ENCODE measurements around the gene AAMDC. TPM values are rescaled to one million over a fixed set of nuclear protein-coding genes. Genes with fewer than 3 reads are reported as not detected.

Gene AAMDC
- total RNA-seq, result 100 to 1,000 TPM in 1 of 4 donors, 10 to 100 TPM in 3; 55.2 to 117 (median 74.0) TPM

DNA sequence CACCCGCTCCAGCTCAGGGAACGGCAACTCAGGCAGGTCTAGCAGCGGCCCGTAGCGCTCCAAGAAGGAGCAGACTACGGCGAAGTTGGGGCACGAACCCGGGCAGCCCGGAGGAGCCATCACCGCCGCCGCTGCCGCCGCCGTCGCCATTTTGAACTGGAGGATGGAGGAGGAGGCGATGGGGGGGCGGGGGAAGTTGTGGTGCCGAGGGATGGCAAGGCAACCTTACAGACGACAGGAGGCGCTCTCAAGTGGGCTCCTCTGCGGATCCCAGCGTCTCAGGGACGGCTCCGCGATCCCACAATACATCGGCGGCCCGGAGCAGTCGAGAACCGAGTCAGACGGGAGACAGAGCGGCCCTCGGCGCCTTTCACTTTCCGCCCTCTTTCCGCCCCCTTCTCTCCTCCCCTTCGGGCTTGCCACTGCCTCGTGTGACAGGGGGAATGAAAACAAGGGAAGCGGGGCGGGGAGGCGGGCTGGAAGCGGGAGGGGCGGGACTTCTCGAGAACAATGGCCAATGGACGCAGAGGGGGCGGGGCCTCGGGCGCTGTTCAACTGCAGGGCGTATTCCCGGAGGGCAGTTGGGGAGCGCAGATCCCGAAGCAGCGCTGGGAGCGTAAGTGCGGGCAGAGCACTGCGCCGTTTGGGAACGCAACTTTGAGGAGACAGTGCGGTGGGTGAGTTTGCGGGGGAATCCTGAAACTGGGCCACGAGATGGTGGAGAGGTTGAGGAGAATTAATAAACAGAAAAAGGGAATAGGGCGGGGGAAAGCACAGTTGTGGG lies at the start of gene AAMDC, which contains the start of gene RSF1:
Gene AAMDC (plus strand): TSS at position 580 of the 784 bp plus-strand sequence. CDS start 21,353 bp downstream, outside the sequence.
Gene RSF1 (minus strand): TSS at position 158 of the 784 bp plus-strand sequence. CDS start 8 bp downstream, at position 150.
- peaks cover 0 to 70% (median 24%) of the 10 kb centered on the region in 3 donors for H3K4me1 ChIP-seq
- 0% methylated on average over 4 to 6 of the region's 64 CpGs for WGBS, 2 donors (ENCODE audit: low coverage in 1 of 2)

DNA sequence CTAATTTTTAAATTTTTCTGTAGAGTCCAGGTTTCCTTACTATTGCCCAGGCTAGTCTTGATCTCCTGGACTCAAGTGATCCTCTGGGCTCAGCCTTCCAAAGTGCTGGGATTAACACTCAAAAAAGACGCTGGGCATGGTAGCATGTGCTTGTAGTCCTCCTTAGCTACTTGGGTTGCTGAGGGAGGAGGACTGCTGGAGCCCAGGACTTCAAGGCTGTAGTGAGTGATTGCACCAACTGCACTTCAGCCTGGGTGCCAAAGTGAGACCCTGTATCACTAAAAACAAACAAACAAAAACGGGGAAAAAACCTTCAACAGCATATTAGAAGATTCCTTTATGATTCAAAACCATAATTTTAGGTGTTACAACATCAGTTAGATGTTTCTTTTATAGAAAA lies 45.0 kb upstream of the AAMDC start:
- ATAC-seq, result no peak
- no peaks in the 10 kb centered on the region for H3K36me3 ChIP-seq
- TF ChIP-seq EP300 (IDR thresholded peaks at IDR 0.05) (no peak), POLR2A (IDR thresholded peaks at IDR 0.05) (no peak)
- TF ChIP-seq, protein P1, sequence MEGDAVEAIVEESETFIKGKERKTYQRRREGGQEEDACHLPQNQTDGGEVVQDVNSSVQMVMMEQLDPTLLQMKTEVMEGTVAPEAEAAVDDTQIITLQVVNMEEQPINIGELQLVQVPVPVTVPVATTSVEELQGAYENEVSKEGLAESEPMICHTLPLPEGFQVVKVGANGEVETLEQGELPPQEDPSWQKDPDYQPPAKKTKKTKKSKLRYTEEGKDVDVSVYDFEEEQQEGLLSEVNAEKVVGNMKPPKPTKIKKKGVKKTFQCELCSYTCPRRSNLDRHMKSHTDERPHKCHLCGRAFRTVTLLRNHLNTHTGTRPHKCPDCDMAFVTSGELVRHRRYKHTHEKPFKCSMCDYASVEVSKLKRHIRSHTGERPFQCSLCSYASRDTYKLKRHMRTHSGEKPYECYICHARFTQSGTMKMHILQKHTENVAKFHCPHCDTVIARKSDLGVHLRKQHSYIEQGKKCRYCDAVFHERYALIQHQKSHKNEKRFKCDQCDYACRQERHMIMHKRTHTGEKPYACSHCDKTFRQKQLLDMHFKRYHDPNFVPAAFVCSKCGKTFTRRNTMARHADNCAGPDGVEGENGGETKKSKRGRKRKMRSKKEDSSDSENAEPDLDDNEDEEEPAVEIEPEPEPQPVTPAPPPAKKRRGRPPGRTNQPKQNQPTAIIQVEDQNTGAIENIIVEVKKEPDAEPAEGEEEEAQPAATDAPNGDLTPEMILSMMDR (IDR thresholded peaks at IDR 0.05), result no peak
- H3K9me3 ChIP-seq, result no peaks in the 10 kb centered on the region
- WGBS, 2 donors (ENCODE audit: low coverage in 1 of 2), result 43 to 67% methylated on average over 1 of the region's 2 CpGs
- peaks cover 0 to 25% (median 0%) of the 10 kb centered on the region in 3 donors for H3K4me1 ChIP-seq
- H3K27ac ChIP-seq, result no peak overlapping the region
- no peaks in the 10 kb centered on the region for H3K27me3 ChIP-seq
- H3K4me3 ChIP-seq, result no peak overlapping the region

More for the DNA sequence above, at the start of gene AAMDC, which contains the start of gene RSF1:
- TF ChIP-seq POLR2A (IDR thresholded peaks at IDR 0.05) (peak; percentile 51 to 56), EP300 (IDR thresholded peaks at IDR 0.05) (no peak), POLR2AphosphoS5 (IDR thresholded peaks at IDR 0.05) (peak; percentile 86)
- TF ChIP-seq, protein P1 (IDR thresholded peaks at IDR 0.05), result peak; percentile 14 to 86 (median 74)
- peak; percentile 97 for ATAC-seq
- no peaks in the 10 kb centered on the region for H3K27me3 ChIP-seq
- H3K27ac ChIP-seq, result peak within 1 kb of the TSS; percentile 95 to 99 (median 96)
- H3K4me3 ChIP-seq, result peak within 1 kb of the TSS; percentile 98 to 100
- H3K36me3 ChIP-seq, result no peaks in the 10 kb centered on the region
- no peaks in the 10 kb centered on the region for H3K9me3 ChIP-seq

DNA sequence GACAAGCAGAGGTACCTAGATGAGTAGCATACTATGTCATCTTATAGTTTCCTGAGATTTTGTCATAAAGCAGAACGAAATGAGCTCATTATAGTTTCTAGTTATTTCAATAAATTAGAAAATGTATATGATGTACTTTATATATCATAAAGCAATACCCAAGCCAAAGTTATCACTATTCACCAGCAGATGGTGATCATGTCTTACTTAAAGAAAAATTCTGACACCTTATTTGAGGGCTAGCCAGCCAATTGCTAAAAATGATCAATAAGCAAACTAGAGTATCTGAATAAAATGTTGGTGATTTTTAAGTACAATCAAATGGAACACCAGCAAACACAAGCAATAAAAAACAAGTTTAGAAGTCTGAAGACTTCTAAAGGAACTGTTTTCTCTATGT lies 44.5 kb upstream of the AAMDC start:
- H3K4me1 ChIP-seq, result peaks cover 0 to 25% (median 0%) of the 10 kb centered on the region in 3 donors
- no peaks in the 10 kb centered on the region for H3K9me3 ChIP-seq
- H3K36me3 ChIP-seq, result no peaks in the 10 kb centered on the region
- H3K27ac ChIP-seq, result no peak overlapping the region
- no peak for ATAC-seq
- TF ChIP-seq, protein P1 (IDR thresholded peaks at IDR 0.05), result peak in 2 of 4 experiments; percentile 20 to 23
- no peak for TF ChIP-seq POLR2A (IDR thresholded peaks at IDR 0.05)
- no peaks in the 10 kb centered on the region for H3K27me3 ChIP-seq
- H3K4me3 ChIP-seq, result no peak overlapping the region
- WGBS, 2 donors (ENCODE audit: low coverage in 1 of 2), result 86 to 100% methylated on average over 1 of the region's 1 CpG

DNA sequence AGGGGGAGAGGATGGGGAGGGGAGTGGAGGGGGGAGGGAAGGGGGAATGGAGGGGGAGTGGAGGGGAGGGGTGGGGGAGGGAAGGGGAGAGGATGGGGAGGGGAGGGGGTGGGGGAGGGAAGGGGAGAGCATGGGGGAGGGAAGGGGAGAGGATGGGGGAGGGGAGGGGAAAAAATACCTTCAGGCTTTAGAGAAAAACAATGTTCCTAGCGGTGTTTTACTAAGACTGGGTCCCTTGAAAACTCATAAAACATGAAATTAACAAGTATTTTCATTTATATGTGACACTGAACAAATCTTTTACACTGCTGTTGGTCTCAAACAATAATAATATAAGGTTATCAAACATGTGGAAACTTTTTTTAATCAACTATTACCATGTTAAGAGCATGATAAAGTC lies 42.8 kb upstream of the AAMDC start:
- no peaks in the 10 kb centered on the region for H3K36me3 ChIP-seq
- H3K4me3 ChIP-seq, result no peak overlapping the region
- H3K4me1 ChIP-seq, result peaks cover 0 to 25% (median 0%) of the 10 kb centered on the region in 3 donors
- WGBS, 2 donors (ENCODE audit: low coverage in 1 of 2), result 80 to 96% methylated on average over 1 of the region's 1 CpG
- no peaks in the 10 kb centered on the region for H3K27me3 ChIP-seq
- TF ChIP-seq POLR2AphosphoS5 (IDR thresholded peaks at IDR 0.05) (no peak), POLR2A (IDR thresholded peaks at IDR 0.05) (no peak), EP300 (IDR thresholded peaks at IDR 0.05) (no peak)
- TF ChIP-seq, protein P1 (IDR thresholded peaks at IDR 0.05), result no peak
- H3K9me3 ChIP-seq, result no peaks in the 10 kb centered on the region
- H3K27ac ChIP-seq, result no peak overlapping the region
- ATAC-seq, result no peak

DNA sequence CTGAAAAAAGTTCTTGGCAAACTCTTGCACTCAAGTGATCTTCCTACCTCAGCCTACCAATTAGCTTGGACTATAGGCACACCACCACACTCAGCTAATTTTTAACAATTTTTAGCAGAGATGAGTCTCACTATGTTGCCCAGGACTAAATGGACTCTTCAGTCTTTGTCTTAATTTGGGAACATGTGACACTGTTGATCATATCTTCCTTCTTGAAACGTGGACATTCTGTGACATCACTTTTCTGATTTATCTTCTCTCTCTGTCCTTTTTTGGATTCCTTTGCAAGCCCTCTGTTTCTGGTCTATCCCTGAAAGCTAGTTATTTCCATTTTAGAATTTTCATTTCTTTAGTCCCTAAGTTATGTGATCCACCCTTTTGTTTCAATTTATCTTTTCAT lies 42.4 kb upstream of the AAMDC start:
- Histone ChIP-seq H3K9me3 (no peaks in the 10 kb centered on the region), H3K4me3 (no peak overlapping the region), H3K27me3 (no peaks in the 10 kb centered on the region), H3K27ac (no peak overlapping the region), H3K36me3 (no peaks in the 10 kb centered on the region), H3K4me1 (peaks cover 0 to 25% (median 0%) of the 10 kb centered on the region in 3 donors)
- TF ChIP-seq POLR2A (IDR thresholded peaks at IDR 0.05) (no peak), EP300 (IDR thresholded peaks at IDR 0.05) (no peak)
- TF ChIP-seq, protein P1 (IDR thresholded peaks at IDR 0.05), result no peak
- 11 to 33% methylated on average over 1 of the region's 1 CpG for WGBS, 2 donors (ENCODE audit: low coverage in 1 of 2)
- no peak for ATAC-seq
